Measurements from ENCODE around the gene LRTM1. TPM values are rescaled to one million over a fixed set of nuclear protein-coding genes. Genes with fewer than 3 reads are reported as not detected.

Gene LRTM1
- total RNA-seq, 2 donors from 2014 or later = not detected

- Histone ChIP-seq H3K36me3 (no peaks in the 10 kb centered on the region), H3K9me3 (no peaks in the 10 kb centered on the region), H3K27ac (no peak overlapping the region), H3K4me3 (no peak overlapping the region), H3K4me1 (ENCODE audit: control insufficient read depth in 1 of 2, low read depth in 2 of 2) (no peaks in the 10 kb centered on the region), H3K27me3 (replicated peaks; ENCODE audit: insufficient read depth) (no peaks in the 10 kb centered on the region)
- no peak for DNase-seq (ENCODE audit: low spot score)
- ATAC-seq (ENCODE audit: insufficient number of reproducible peaks, low FRiP score, low read depth) = no peak
- no peak for TF ChIP-seq CTCF (IDR thresholded peaks at IDR 0.05)
These were observed 49.7 kb downstream of the LRTM1 start for GRCh38 chr3:54878145-54878544.

- H3K9me3 ChIP-seq = no peaks in the 10 kb centered on the region
- H3K27ac ChIP-seq = no peak overlapping the region
- no peak for TF ChIP-seq CTCF (IDR thresholded peaks at IDR 0.05)
- DNase-seq (ENCODE audit: low spot score) = no peak
- H3K27me3 ChIP-seq (replicated peaks; ENCODE audit: insufficient read depth) = no peaks in the 10 kb centered on the region
- no peak overlapping the region for H3K4me3 ChIP-seq
- no peaks in the 10 kb centered on the region for H3K36me3 ChIP-seq
- no peaks in the 10 kb centered on the region for H3K4me1 ChIP-seq (ENCODE audit: control insufficient read depth in 1 of 2, low read depth in 2 of 2)
- no peak for ATAC-seq (ENCODE audit: insufficient number of reproducible peaks, low FRiP score, low read depth)
These were observed 50.1 kb downstream of the LRTM1 start for GRCh38 chr3:54877730-54878129.

GRCh38 chr3:54876694-54877093, 51.2 kb downstream of the LRTM1 start:
- no peak overlapping the region for H3K4me3 ChIP-seq
- ATAC-seq (ENCODE audit: insufficient number of reproducible peaks, low FRiP score, low read depth) (no peak), DNase-seq (ENCODE audit: low spot score) (no peak)
- H3K27ac ChIP-seq = no peak overlapping the region
- H3K4me1 ChIP-seq (ENCODE audit: control insufficient read depth in 1 of 2, low read depth in 2 of 2) = no peaks in the 10 kb centered on the region
- no peaks in the 10 kb centered on the region for H3K27me3 ChIP-seq (replicated peaks; ENCODE audit: insufficient read depth)
- no peaks in the 10 kb centered on the region for H3K36me3 ChIP-seq
- no peaks in the 10 kb centered on the region for H3K9me3 ChIP-seq
- TF ChIP-seq CTCF (IDR thresholded peaks at IDR 0.05) = no peak

- ATAC-seq (ENCODE audit: insufficient number of reproducible peaks, low FRiP score, low read depth) (no peak), DNase-seq (ENCODE audit: low spot score) (no peak)
- Histone ChIP-seq H3K27ac (no peak overlapping the region), H3K4me3 (no peak overlapping the region), H3K27me3 (replicated peaks; ENCODE audit: insufficient read depth) (no peaks in the 10 kb centered on the region), H3K4me1 (ENCODE audit: control insufficient read depth in 1 of 2, low read depth in 2 of 2) (no peaks in the 10 kb centered on the region), H3K9me3 (no peaks in the 10 kb centered on the region), H3K36me3 (no peaks in the 10 kb centered on the region)
- no peak for TF ChIP-seq CTCF (IDR thresholded peaks at IDR 0.05)
These were observed 52.1 kb downstream of the LRTM1 start for GRCh38 chr3:54875596-54876268.

- Histone ChIP-seq H3K4me3 (no peak overlapping the region), H3K9me3 (no peaks in the 10 kb centered on the region), H3K36me3 (no peaks in the 10 kb centered on the region), H3K27me3 (replicated peaks; ENCODE audit: insufficient read depth) (no peaks in the 10 kb centered on the region), H3K27ac (no peak overlapping the region), H3K4me1 (ENCODE audit: control insufficient read depth in 1 of 2, low read depth in 2 of 2) (no peaks in the 10 kb centered on the region)
- no peak for ATAC-seq (ENCODE audit: insufficient number of reproducible peaks, low FRiP score, low read depth)
- DNase-seq (ENCODE audit: low spot score) = no peak
- no peak for TF ChIP-seq CTCF (IDR thresholded peaks at IDR 0.05)
These were observed 52.9 kb downstream of the LRTM1 start for GRCh38 chr3:54874816-54875556.
